ES-I3 (cell line): Measurements from ENCODE around the gene SCN10A.

Source experiments
- H3K36me3 ChIP-seq: 2 replicates; pipeline ENCODE4 v1.6.1; 2013; ENCODE audit warnings: mild to moderate bottlenecking, low read length, control low read depth, moderate library complexity; ENCODE audit not compliant: insufficient read depth
- H3K4me1 ChIP-seq: 2 replicates; pipeline ENCODE4 v1.6.1; 2013; ENCODE audit warnings: mild to moderate bottlenecking, control low read depth, low read length; ENCODE audit not compliant: insufficient read depth
- H3K9ac ChIP-seq: 2 replicates; pipeline ENCODE4 v1.6.1; 2013; ENCODE audit warnings: low read depth, mild to moderate bottlenecking, low read length, moderate library complexity
- H3K9me3 ChIP-seq: 2 replicates; pipeline ENCODE4 v1.6.1; 2013; ENCODE audit warnings: mild to moderate bottlenecking, low read length, moderate library complexity; ENCODE audit not compliant: control insufficient read depth, insufficient read depth

SCN10A gene

GRCh38 chr3:38746641-38747040, 69.4 kb downstream of the SCN10A start:
- H3K36me3 ChIP-seq: no peaks in the 10 kb centered on the region
- no peak overlapping the region for H3K9ac ChIP-seq
- H3K4me1 ChIP-seq: no peaks in the 10 kb centered on the region
- H3K9me3 ChIP-seq: no peaks in the 10 kb centered on the region; the same call in 1 of the 2 replicates

- no peaks in the 10 kb centered on the region for H3K4me1 ChIP-seq
- no peak overlapping the region for H3K9ac ChIP-seq
- H3K36me3 ChIP-seq: no peaks in the 10 kb centered on the region
- H3K9me3 ChIP-seq: no peaks in the 10 kb centered on the region; the same call in 1 of the 2 replicates
Measured at GRCh38 chr3:38743043-38743442, 73.0 kb downstream of the SCN10A start.

DNA sequence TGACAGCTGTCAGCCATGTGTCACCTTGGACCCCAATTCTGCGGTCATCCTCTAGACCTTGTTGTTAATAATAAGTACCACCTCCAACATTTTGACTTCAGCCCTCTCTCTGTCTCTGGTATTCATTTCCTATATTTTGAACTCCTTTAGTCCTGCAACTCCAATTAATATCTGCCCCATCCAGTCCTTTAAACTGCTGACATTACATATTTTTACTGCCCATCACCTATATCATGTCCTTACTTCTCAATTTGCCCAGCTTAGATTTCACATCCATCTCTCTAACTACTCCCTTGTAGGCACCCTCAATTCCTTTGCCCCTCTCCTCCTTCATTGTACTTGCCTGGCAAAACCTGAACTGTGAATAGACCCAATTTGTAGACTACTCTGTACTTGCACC, 73.5 kb downstream of the SCN10A start:
- Histone ChIP-seq H3K9ac (no peak overlapping the region), H3K9me3 (no peaks in the 10 kb centered on the region), H3K36me3 (no peaks in the 10 kb centered on the region), H3K4me1 (no peaks in the 10 kb centered on the region)

GRCh38 chr3:38740537-38740936, 75.5 kb downstream of the SCN10A start:
- no peaks in the 10 kb centered on the region for H3K4me1 ChIP-seq
- H3K36me3 ChIP-seq: no peaks in the 10 kb centered on the region
- H3K9ac ChIP-seq: no peak overlapping the region
- no peaks in the 10 kb centered on the region for H3K9me3 ChIP-seq

DNA sequence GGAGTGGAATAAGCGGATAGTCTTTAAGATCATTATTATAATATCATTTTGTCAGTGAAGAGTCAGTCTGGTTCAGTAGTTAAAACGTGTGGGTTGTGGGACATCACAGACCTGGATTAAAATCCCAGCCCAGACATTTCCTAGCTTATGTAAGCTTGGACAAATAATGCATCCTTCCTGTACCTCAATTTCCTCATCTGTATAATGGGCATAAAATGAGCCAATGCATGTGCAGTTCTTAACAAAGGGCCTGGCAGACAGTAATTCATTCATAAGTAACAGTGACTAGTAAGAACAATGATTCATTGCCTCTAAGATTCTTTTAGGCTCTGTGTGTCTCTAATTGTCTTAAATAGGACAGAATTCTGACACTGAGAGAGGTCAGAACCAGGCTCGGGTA, 76.1 kb downstream of the SCN10A start:
- Histone ChIP-seq H3K9me3 (no peaks in the 10 kb centered on the region), H3K4me1 (no peaks in the 10 kb centered on the region), H3K36me3 (no peaks in the 10 kb centered on the region), H3K9ac (no peak overlapping the region)

GRCh38 chr3:38739396-38739689, 76.7 kb downstream of the SCN10A start:
- no peaks in the 10 kb centered on the region for H3K9me3 ChIP-seq
- no peaks in the 10 kb centered on the region for H3K4me1 ChIP-seq
- H3K36me3 ChIP-seq: no peaks in the 10 kb centered on the region
- H3K9ac ChIP-seq: no peak overlapping the region

DNA sequence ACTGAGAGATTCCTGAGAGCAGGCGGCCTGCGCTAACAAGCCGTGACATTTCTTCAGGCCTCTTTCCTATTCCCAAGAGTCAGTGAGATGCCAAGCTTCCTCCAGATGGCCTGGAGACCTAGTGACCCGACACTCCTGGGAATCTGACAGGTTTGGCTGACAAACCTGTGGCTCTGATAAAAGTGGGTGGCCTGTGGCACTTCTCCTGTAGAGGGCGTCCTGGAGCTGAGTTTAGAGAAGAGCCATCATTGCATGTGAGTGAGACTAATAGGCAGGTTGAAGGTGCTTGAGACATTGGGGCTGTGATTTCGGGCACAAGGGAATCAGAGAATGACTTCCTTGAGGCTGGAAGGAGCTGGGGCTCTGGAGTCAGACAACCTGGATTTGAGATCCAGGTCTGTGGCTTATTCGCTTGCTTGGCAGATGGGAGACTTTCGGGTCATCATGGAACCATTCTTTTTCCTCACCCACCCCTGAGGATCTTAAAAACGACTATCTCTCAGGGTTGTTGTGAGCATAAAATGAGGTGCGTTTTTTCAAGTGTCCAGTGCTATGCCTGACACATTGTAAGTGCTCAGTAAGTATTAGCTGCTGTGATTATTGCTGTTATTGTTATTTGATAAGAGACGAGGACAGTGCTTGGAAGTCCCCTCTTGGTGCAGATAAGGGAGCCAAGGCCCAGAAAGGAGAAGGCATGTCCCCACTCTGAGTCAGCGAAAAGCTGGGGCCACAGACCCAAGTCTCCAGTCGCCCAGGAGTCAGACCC, 77.2 kb downstream of the SCN10A start:
- Histone ChIP-seq H3K36me3 (no peaks in the 10 kb centered on the region), H3K4me1 (no peaks in the 10 kb centered on the region), H3K9me3 (no peaks in the 10 kb centered on the region), H3K9ac (no peak overlapping the region)

- H3K9ac ChIP-seq: no peak overlapping the region
- no peaks in the 10 kb centered on the region for H3K36me3 ChIP-seq
- no peaks in the 10 kb centered on the region for H3K4me1 ChIP-seq
- H3K9me3 ChIP-seq: no peaks in the 10 kb centered on the region
Measured at GRCh38 chr3:38731522-38731921, 84.5 kb downstream of the SCN10A start.

DNA sequence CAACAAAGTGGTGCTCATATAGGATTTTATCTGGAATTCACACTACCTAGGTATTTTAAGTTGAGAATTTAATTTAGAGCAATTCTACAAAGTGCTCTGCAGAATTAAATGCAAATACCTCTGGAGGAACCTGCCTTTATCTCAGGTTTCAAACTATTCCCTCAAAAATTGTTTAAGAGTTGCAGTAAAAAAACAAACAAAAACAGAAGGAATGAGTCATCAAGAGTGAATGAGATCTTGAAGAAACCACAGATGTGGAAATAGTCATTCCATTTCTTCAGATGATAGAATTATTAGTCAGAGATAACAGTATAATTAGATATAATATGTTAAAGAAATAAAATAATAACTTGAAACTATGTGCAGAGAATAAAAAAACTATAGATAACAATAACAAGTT, 85.7 kb downstream of the SCN10A start:
- no peaks in the 10 kb centered on the region for H3K4me1 ChIP-seq
- H3K36me3 ChIP-seq: no peaks in the 10 kb centered on the region
- H3K9ac ChIP-seq: no peak overlapping the region
- H3K9me3 ChIP-seq: no peaks in the 10 kb centered on the region

DNA sequence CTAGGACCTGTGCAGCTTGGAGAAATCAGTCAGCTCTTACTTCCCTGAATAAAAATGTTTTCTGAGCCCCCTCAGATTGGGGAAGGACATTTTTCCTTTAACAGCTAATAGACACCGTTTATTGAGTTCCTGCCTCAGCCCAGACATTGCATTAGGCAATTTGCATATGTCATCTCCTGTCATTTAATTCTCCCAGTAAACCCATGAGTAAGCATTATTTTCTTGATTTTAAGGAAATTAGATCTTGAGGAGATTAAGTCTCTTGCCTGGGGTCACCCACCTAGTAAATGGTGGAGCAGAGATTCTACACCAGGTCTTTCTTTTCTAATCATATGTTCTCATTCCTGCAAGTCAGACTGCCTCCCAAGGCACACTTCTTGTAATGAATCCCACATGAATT, 88.0 kb downstream of the SCN10A start:
- no peaks in the 10 kb centered on the region for H3K4me1 ChIP-seq
- no peaks in the 10 kb centered on the region for H3K36me3 ChIP-seq
- H3K9ac ChIP-seq: no peak overlapping the region
- no peaks in the 10 kb centered on the region for H3K9me3 ChIP-seq

DNA sequence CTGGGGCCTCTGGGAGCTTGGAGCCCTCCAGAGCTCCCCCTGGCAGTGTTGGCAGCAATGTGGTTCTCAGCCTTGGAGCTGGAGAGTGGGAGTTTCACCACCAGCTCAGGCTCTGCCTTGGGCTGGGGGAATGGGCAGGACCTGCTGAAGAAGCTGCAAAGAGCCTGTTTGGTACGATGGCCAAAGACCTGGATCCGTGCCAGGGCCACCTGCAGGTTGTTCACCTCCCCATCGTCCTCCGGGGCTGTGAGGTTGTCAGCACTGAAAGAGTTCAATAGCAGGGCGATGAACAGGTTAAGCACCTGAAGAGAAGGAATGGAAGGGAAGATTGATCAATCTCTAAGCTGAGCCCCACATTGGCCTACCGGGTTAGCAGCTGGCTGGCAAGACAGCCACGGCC, 89.3 kb downstream of the SCN10A start:
- Histone ChIP-seq H3K4me1 (no peaks in the 10 kb centered on the region), H3K9ac (no peak overlapping the region), H3K36me3 (no peaks in the 10 kb centered on the region), H3K9me3 (no peaks in the 10 kb centered on the region)

- Histone ChIP-seq H3K9me3 (no peaks in the 10 kb centered on the region), H3K36me3 (no peaks in the 10 kb centered on the region), H3K9ac (no peak overlapping the region), H3K4me1 (no peaks in the 10 kb centered on the region; the same call in 1 of the 2 replicates)
Measured at GRCh38 chr3:38725726-38726419, 90.1 kb downstream of the SCN10A start.

GRCh38 chr3:38724392-38724736, 91.7 kb downstream of the SCN10A start:
- no peaks in the 10 kb centered on the region; the same call in 1 of the 2 replicates for H3K4me1 ChIP-seq
- no peaks in the 10 kb centered on the region for H3K36me3 ChIP-seq
- no peaks in the 10 kb centered on the region for H3K9me3 ChIP-seq
- no peak overlapping the region for H3K9ac ChIP-seq

DNA sequence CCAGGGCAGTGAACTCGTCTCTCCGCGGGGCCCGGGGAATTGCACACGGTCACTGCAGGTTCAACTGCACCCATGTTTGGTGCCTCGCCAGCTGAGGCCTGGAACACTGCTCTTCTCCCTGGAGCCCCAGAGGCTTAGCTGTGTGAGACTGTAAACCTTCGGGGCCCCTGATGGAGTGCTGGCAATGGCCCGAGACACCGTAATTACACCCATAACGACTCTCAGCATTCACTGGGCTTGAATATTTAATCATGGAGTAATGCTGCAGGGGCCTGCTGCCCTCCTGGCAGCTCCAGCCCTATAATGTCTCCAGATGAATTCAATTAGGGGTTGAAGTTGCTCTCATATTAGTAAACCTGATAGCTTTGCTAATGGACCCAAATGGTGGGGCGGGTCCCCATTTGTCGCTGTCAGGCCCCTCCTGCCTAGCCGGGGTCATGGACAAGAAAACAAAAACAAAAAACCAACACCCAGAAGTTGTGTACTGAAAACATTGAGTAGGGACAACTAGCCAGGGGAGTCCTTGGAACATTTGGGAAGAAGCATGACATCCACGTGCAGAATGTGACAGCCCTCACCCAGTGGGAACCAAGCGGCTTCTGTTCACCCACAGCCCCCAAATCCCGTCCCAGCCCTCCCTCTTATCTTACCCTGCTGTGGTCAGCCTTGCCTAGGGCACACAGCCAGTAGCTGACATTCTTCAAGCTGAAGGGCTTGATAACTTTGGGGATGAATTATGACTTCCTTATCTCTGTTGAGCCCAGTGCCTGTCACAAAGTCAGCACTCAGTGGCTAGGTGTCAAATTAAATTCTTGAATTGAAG, 92.2 kb downstream of the SCN10A start:
- Histone ChIP-seq H3K9me3 (no peaks in the 10 kb centered on the region), H3K9ac (no peak overlapping the region), H3K36me3 (no peaks in the 10 kb centered on the region), H3K4me1 (no peaks in the 10 kb centered on the region; the same call in 1 of the 2 replicates)
